SU-DHL-6 (cell line): ENCODE data around the gene EHBP1.

Experiments
- CTCF ChIP-seq: fragments of 200-600 bp; sonication (generic); IDR thresholded peaks from one replicate; pipeline ENCODE4 v1.5.1; 2017; ENCODE audit warnings: antibody characterized with exemption, mild to moderate bottlenecking, low read length, moderate library complexity; ENCODE audit not compliant: insufficient read depth, poor library complexity, severe bottlenecking
- EZH2phosphoT487 ChIP-seq: fragments of 200-600 bp; sonication (generic), shearing (Covaris generic); conservative IDR thresholded peaks from 2 replicates; pipeline ENCODE4 v1.6.1; 2018; ENCODE audit warnings: mild to moderate bottlenecking, antibody characterized with exemption, low read length, moderate library complexity, mixed read lengths

- no peak for TF ChIP-seq CTCF
- TF ChIP-seq EZH2phosphoT487, result no peak
Observed at GRCh38 chr2:62811972-62812371, 106.5 kb downstream of the EHBP1 start.
